Fibroblast of lung (primary cell): Measurements from ENCODE around the gene SMPD3.

ENCODE experiments used
- EZH2 ChIP-seq: IDR thresholded peaks from 2 replicates; pipeline ENCODE4 v1.5.1; 2012; ENCODE audit warnings: low read length, control low read depth, mild to moderate bottlenecking; ENCODE audit errors: missing control alignments
- TF ChIP-seq, protein P1 (sequence below), 2 donors: IDR thresholded peaks in 1 of 2; conservative IDR thresholded peaks in 1 of 2; 1 replicate in 1 of 2; 2 replicates in 1 of 2; pipeline ENCODE4 v1.5.1; 2011 to 2012; ENCODE audit warnings: low read length in 2 of 2, control low read depth in 1 of 2, inconsistent platforms in 1 of 2, low read depth in 1 of 2, mild to moderate bottlenecking in 1 of 2

GRCh38 chr16:68384288-68385161 is 63.8 kb downstream of the SMPD3 start:
- TF ChIP-seq, protein P1, sequence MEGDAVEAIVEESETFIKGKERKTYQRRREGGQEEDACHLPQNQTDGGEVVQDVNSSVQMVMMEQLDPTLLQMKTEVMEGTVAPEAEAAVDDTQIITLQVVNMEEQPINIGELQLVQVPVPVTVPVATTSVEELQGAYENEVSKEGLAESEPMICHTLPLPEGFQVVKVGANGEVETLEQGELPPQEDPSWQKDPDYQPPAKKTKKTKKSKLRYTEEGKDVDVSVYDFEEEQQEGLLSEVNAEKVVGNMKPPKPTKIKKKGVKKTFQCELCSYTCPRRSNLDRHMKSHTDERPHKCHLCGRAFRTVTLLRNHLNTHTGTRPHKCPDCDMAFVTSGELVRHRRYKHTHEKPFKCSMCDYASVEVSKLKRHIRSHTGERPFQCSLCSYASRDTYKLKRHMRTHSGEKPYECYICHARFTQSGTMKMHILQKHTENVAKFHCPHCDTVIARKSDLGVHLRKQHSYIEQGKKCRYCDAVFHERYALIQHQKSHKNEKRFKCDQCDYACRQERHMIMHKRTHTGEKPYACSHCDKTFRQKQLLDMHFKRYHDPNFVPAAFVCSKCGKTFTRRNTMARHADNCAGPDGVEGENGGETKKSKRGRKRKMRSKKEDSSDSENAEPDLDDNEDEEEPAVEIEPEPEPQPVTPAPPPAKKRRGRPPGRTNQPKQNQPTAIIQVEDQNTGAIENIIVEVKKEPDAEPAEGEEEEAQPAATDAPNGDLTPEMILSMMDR (conservative IDR thresholded peaks at IDR 0.05 in 1 of 2, IDR thresholded peaks at IDR 0.05 in 1 of 2; ENCODE audit: low read depth in 1 of 2, low read length in 2 of 2) = no peak
- peak; percentile 41 for TF ChIP-seq EZH2
